SK-N-SH treated with all-trans-retinoic acid at 6 μM for 48 hours (cell line): ENCODE measurements around the gene FFAR4.

Experiments used
- ATAC-seq: fragments of 200-7000 bp; cut with Tn5 transposase; 3 replicates; pipeline ENCODE4 v1.9.1; 2020; ENCODE audit warnings: mild to moderate bottlenecking, moderate library complexity
- ARNTL ChIP-seq: fragments of 450-650 bp; formaldehyde crosslinking; IDR thresholded peaks from 2 replicates; pipeline ENCODE4 v1.5.0; 2020; ENCODE audit warnings: low read depth, mild to moderate bottlenecking, moderate library complexity, borderline replicate concordance
- BACH2 ChIP-seq: fragments of 250-450 bp; sonication (Bioruptor Pico); IDR thresholded peaks from 2 replicates; pipeline ENCODE4 v1.9.0; 2021; ENCODE audit warnings: mild to moderate bottlenecking, borderline replicate concordance
- CSDC2 ChIP-seq: fragments of 250-450 bp; sonication (Bioruptor Pico); IDR thresholded peaks from 2 replicates; pipeline ENCODE4 v1.5.0; 2020; ENCODE audit warnings: mild to moderate bottlenecking, moderate library complexity
- GLIS3 ChIP-seq: fragments of 250-450 bp; sonication (Bioruptor Pico); IDR thresholded peaks from 2 replicates; pipeline ENCODE4 v1.5.0; 2020; ENCODE audit warnings: mild to moderate bottlenecking, moderate library complexity
- ISL1 ChIP-seq: fragments of 250-450 bp; sonication (Bioruptor Pico); IDR thresholded peaks from 2 replicates; pipeline ENCODE4 v2.1.2; 2022; ENCODE audit warnings: mild to moderate bottlenecking, moderate library complexity
- OSR1 ChIP-seq: fragments of 250-450 bp; sonication (Bioruptor Pico); IDR thresholded peaks from 2 replicates; pipeline ENCODE4 v1.8.0; 2022; ENCODE audit warnings: moderate library complexity, mild to moderate bottlenecking, inconsistent platforms
- PPARA ChIP-seq: fragments of 250-450 bp; sonication (Bioruptor Pico); IDR thresholded peaks from 2 replicates; pipeline ENCODE4 v1.5.0; 2020; ENCODE audit warnings: mild to moderate bottlenecking, borderline replicate concordance
- RARB ChIP-seq: fragments of 250-450 bp; sonication (Bioruptor Pico); IDR thresholded peaks from 2 replicates; pipeline ENCODE4 v1.8.0; 2021; ENCODE audit warnings: mild to moderate bottlenecking, moderate library complexity
- SNAI2 ChIP-seq: fragments of 250-450 bp; sonication (Bioruptor Pico); IDR thresholded peaks from 2 replicates; pipeline ENCODE4 v1.5.0; 2020; ENCODE audit warnings: mild to moderate bottlenecking, moderate library complexity
- TCF4 ChIP-seq: fragments of 250-450 bp; sonication (Bioruptor Pico); IDR thresholded peaks from 2 replicates; pipeline ENCODE4 v1.8.0; 2021; ENCODE audit warnings: mild to moderate bottlenecking, moderate library complexity, borderline replicate concordance
- TOX ChIP-seq: fragments of 250-450 bp; sonication (Bioruptor Pico); IDR thresholded peaks from 2 replicates; pipeline ENCODE4 v1.8.0; 2021; ENCODE audit warnings: mild to moderate bottlenecking, moderate library complexity, borderline replicate concordance
- ZC3H10 ChIP-seq: fragments of 250-450 bp; sonication (Bioruptor Pico); IDR thresholded peaks from 2 replicates; pipeline ENCODE4 v1.5.1; 2021; ENCODE audit warnings: mild to moderate bottlenecking, moderate library complexity
- ZFP3 ChIP-seq: fragments of 250-450 bp; sonication (Bioruptor Pico); IDR thresholded peaks from 2 replicates; pipeline ENCODE4 v1.5.0; 2020; ENCODE audit warnings: mild to moderate bottlenecking, moderate library complexity
- ZFP30 ChIP-seq: fragments of 450-650 bp; formaldehyde crosslinking; IDR thresholded peaks from 2 replicates; pipeline ENCODE4 v1.5.0; 2022; ENCODE audit warnings: mild to moderate bottlenecking, moderate library complexity
- ZNF565 ChIP-seq: fragments of 450-650 bp; formaldehyde crosslinking; conservative IDR thresholded peaks from 2 replicates; pipeline ENCODE4 v1.5.0; 2020; ENCODE audit warnings: low read depth, mild to moderate bottlenecking, moderate library complexity
- ZNF70 ChIP-seq: fragments of 450-650 bp; formaldehyde crosslinking; IDR thresholded peaks from 2 replicates; pipeline ENCODE4 v1.5.0; 2020; ENCODE audit warnings: mild to moderate bottlenecking, moderate library complexity
- ZNF8 ChIP-seq: fragments of 450-650 bp; formaldehyde crosslinking; IDR thresholded peaks from 2 replicates; pipeline ENCODE4 v1.5.0; 2020; ENCODE audit warnings: mild to moderate bottlenecking, moderate library complexity
- TF ChIP-seq, protein P1 (sequence below): fragments of 250-450 bp; sonication (Bioruptor Pico); IDR thresholded peaks from 2 replicates; pipeline ENCODE4 v1.8.0; 2020; ENCODE audit warnings: mild to moderate bottlenecking, moderate library complexity, borderline replicate concordance
- TF ChIP-seq, protein P2 (sequence below): fragments of 250-450 bp; sonication (Bioruptor Pico); IDR thresholded peaks from 2 replicates; pipeline ENCODE4 v1.5.1; 2020; ENCODE audit warnings: low read depth, mild to moderate bottlenecking, moderate library complexity
- TF ChIP-seq, protein P3 (sequence below): fragments of 250-450 bp; sonication (Bioruptor Pico); IDR thresholded peaks from 2 replicates; pipeline ENCODE4 v1.5.1; 2021; ENCODE audit warnings: mild to moderate bottlenecking, moderate library complexity
- TF ChIP-seq, protein P4 (sequence below): fragments of 250-450 bp; sonication (Bioruptor Pico); IDR thresholded peaks from 2 replicates; pipeline ENCODE4 v1.8.0; 2021; ENCODE audit warnings: low read depth, mild to moderate bottlenecking, moderate library complexity, borderline replicate concordance
- TF ChIP-seq, protein P5 (sequence below): fragments of 250-450 bp; sonication (Bioruptor Pico); IDR thresholded peaks from 2 replicates; pipeline ENCODE4 v1.5.0; 2020; ENCODE audit warnings: mild to moderate bottlenecking, moderate library complexity

FFAR4 gene

DNA sequence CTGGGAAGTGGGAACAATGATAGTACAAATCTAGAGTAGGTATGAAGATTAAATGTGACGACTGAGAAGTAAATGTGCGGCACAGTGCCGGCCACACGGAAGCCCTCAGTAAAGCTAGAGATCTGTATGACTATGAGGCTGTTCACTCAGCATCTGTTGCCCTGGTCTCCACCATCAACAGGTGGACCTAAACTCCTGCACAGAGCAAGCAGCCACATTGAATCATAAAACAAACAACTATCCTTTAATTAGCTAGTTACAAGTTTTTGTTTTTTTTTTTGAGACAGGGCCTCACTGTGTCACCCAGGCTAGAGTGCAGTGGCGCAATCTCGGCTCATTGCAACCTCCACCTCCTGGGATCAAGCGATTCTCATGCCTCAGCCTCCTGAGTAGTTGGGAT lies 18.0 kb downstream of the FFAR4 start (continued):
- TF ChIP-seq, protein P1, sequence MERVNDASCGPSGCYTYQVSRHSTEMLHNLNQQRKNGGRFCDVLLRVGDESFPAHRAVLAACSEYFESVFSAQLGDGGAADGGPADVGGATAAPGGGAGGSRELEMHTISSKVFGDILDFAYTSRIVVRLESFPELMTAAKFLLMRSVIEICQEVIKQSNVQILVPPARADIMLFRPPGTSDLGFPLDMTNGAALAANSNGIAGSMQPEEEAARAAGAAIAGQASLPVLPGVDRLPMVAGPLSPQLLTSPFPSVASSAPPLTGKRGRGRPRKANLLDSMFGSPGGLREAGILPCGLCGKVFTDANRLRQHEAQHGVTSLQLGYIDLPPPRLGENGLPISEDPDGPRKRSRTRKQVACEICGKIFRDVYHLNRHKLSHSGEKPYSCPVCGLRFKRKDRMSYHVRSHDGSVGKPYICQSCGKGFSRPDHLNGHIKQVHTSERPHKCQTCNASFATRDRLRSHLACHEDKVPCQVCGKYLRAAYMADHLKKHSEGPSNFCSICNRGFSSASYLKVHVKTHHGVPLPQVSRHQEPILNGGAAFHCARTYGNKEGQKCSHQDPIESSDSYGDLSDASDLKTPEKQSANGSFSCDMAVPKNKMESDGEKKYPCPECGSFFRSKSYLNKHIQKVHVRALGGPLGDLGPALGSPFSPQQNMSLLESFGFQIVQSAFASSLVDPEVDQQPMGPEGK (CRISPR knock-in tag) = no peak

DNA sequence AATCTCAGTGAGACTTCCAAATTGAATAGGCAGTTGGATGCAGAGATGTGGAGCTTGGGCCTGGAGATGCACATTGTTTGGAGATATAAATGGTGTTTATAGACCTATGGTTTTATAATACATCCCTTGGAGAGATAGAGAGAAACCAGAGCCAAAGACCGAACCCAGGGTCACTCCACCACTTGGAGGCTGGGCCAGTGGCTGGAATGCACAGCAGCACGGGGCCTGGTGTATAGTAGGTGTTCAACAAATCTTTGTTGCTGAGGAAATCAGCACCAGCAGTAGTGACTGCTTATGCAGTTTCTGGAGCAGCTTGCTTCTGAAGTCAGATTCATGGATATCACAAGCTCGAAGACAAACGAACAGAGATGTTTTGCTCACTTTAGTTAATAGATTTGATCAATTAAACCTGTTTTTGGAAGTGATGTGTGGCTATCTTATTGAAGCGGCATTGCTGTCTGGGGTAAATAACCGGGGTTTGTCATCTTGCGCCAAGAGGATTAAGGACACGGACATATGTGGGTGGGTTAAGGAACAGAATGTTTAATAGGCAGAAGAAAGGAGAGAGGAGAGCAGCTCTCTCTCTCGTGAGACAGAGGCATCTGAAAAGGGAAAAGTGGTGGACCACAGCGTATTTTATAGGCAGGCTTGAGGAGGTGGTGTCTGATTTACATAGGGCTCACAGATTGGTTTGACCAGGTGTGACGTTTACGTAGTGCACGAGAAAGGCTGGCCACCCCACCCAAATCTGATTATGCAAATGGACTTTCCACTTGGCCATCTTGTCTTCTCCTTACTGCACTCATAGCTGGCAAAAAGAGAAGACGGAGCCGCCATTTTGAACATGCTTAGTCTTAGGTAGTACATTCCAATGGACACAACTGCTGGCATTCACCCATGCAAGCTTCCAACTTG lies 23.4 kb downstream of the FFAR4 start:
- TF ChIP-seq CSDC2 (no peak), ARNTL (CRISPR knock-in tag) (no peak), ZNF70 (no peak), ISL1 (CRISPR knock-in tag) (no peak), OSR1 (CRISPR knock-in tag) (no peak), GLIS3 (CRISPR knock-in tag) (no peak), TCF4 (CRISPR knock-in tag) (no peak), ZFP30 (CRISPR knock-in tag) (no peak), ZNF8 (CRISPR knock-in tag) (no peak)
- TF ChIP-seq, protein P1 (CRISPR knock-in tag) = no peak
- TF ChIP-seq, protein P2, sequence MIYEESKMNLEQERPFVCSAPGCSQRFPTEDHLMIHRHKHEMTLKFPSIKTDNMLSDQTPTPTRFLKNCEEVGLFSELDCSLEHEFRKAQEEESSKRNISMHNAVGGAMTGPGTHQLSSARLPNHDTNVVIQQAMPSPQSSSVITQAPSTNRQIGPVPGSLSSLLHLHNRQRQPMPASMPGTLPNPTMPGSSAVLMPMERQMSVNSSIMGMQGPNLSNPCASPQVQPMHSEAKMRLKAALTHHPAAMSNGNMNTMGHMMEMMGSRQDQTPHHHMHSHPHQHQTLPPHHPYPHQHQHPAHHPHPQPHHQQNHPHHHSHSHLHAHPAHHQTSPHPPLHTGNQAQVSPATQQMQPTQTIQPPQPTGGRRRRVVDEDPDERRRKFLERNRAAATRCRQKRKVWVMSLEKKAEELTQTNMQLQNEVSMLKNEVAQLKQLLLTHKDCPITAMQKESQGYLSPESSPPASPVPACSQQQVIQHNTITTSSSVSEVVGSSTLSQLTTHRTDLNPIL (CRISPR knock-in tag) = no peak
- ATAC-seq = no peak

DNA sequence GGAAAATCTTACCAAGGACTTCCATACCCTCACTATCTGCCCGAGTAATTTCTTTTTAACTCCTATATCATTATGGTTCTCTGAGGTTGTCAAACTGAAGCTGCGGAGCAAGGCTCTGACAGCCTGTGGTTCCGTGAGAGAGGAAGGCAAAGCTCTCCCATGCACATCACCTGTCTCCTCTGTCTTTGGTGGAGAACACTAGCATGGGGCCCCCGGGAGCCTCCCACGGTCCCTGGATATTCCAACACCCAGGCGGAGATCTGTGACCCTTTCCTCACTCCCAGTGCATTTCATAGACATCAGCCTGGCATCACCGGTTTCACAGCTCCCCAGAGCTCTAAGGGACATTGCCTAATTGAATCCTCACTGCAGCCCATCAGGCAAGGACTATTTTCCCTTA lies 24.2 kb downstream of the FFAR4 start:
- TF ChIP-seq CSDC2 = no peak
- no peak for TF ChIP-seq OSR1 (CRISPR knock-in tag)
- TF ChIP-seq SNAI2 (CRISPR knock-in tag) = no peak
- no peak for TF ChIP-seq ZFP3 (CRISPR knock-in tag)
- TF ChIP-seq ZNF70 = no peak
- no peak for TF ChIP-seq ZNF565 (CRISPR knock-in tag)
- TF ChIP-seq ZC3H10 = no peak
- no peak for TF ChIP-seq ZFP30 (CRISPR knock-in tag)
- TF ChIP-seq ISL1 (CRISPR knock-in tag) = no peak
- TF ChIP-seq BACH2 (CRISPR knock-in tag) = no peak
- TF ChIP-seq TCF4 (CRISPR knock-in tag) = no peak
- no peak for TF ChIP-seq GLIS3 (CRISPR knock-in tag)
- TF ChIP-seq TOX (CRISPR knock-in tag) = no peak
- TF ChIP-seq RARB (CRISPR knock-in tag) = no peak
- TF ChIP-seq PPARA (CRISPR knock-in tag) = no peak
- TF ChIP-seq, protein P3, sequence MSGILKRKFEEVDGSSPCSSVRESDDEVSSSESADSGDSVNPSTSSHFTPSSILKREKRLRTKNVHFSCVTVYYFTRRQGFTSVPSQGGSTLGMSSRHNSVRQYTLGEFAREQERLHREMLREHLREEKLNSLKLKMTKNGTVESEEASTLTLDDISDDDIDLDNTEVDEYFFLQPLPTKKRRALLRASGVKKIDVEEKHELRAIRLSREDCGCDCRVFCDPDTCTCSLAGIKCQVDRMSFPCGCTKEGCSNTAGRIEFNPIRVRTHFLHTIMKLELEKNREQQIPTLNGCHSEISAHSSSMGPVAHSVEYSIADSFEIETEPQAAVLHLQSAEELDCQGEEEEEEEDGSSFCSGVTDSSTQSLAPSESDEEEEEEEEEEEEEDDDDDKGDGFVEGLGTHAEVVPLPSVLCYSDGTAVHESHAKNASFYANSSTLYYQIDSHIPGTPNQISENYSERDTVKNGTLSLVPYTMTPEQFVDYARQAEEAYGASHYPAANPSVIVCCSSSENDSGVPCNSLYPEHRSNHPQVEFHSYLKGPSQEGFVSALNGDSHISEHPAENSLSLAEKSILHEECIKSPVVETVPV (CRISPR knock-in tag) = no peak
- TF ChIP-seq, protein P4, sequence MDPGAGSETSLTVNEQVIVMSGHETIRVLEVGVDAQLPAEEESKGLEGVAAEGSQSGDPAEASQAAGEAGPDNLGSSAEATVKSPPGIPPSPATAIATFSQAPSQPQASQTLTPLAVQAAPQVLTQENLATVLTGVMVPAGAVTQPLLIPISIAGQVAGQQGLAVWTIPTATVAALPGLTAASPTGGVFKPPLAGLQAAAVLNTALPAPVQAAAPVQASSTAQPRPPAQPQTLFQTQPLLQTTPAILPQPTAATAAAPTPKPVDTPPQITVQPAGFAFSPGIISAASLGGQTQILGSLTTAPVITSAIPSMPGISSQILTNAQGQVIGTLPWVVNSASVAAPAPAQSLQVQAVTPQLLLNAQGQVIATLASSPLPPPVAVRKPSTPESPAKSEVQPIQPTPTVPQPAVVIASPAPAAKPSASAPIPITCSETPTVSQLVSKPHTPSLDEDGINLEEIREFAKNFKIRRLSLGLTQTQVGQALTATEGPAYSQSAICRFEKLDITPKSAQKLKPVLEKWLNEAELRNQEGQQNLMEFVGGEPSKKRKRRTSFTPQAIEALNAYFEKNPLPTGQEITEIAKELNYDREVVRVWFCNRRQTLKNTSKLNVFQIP = no peak
- TF ChIP-seq, protein P2 (CRISPR knock-in tag) = no peak
- TF ChIP-seq, protein P5, sequence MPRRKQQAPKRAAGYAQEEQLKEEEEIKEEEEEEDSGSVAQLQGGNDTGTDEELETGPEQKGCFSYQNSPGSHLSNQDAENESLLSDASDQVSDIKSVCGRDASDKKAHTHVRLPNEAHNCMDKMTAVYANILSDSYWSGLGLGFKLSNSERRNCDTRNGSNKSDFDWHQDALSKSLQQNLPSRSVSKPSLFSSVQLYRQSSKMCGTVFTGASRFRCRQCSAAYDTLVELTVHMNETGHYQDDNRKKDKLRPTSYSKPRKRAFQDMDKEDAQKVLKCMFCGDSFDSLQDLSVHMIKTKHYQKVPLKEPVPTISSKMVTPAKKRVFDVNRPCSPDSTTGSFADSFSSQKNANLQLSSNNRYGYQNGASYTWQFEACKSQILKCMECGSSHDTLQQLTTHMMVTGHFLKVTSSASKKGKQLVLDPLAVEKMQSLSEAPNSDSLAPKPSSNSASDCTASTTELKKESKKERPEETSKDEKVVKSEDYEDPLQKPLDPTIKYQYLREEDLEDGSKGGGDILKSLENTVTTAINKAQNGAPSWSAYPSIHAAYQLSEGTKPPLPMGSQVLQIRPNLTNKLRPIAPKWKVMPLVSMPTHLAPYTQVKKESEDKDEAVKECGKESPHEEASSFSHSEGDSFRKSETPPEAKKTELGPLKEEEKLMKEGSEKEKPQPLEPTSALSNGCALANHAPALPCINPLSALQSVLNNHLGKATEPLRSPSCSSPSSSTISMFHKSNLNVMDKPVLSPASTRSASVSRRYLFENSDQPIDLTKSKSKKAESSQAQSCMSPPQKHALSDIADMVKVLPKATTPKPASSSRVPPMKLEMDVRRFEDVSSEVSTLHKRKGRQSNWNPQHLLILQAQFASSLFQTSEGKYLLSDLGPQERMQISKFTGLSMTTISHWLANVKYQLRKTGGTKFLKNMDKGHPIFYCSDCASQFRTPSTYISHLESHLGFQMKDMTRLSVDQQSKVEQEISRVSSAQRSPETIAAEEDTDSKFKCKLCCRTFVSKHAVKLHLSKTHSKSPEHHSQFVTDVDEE (CRISPR knock-in tag) = no peak
- TF ChIP-seq, protein P1 (CRISPR knock-in tag) = no peak
- ATAC-seq = no peak
